Thymus (tissue), 11 donors: ENCODE measurements around the gene CD9. TPM values are rescaled to one million over a fixed set of nuclear protein-coding genes. Genes with fewer than 3 reads are reported as not detected.

ENCODE experiments used
- DNase-seq, 9 donors: peaks; one replicate each; pipeline ENCODE4 v3.0.0-alpha.2; 2013; ENCODE audit warnings: low spot score in 9 of 9, low read depth in 6 of 9, missing footprints in 1 of 9
- H3K27ac ChIP-seq, 2 donors: one replicate each; pipeline ENCODE4 v1.5.1; 2013; ENCODE audit warnings: control low read depth in 1 of 2, low read depth in 1 of 2, low read length in 1 of 2, mild to moderate bottlenecking in 1 of 2, moderate library complexity in 1 of 2
- H3K27me3 ChIP-seq, 2 donors: one replicate each; pipeline ENCODE4 v1.5.1; 2013; ENCODE audit warnings: low read length in 1 of 2; ENCODE audit not compliant: control insufficient read depth in 2 of 2, insufficient read depth in 1 of 2
- H3K36me3 ChIP-seq, 2 donors: one replicate each; pipeline ENCODE4 v1.5.1; 2013; ENCODE audit warnings: low read length in 1 of 2, mild to moderate bottlenecking in 1 of 2, moderate library complexity in 1 of 2; ENCODE audit not compliant: control insufficient read depth in 2 of 2, insufficient read depth in 2 of 2
- H3K4me1 ChIP-seq, 2 donors: one replicate each; pipeline ENCODE4 v1.5.1; 2013; ENCODE audit warnings: low read length in 2 of 2; ENCODE audit not compliant: control insufficient read depth in 2 of 2, insufficient read depth in 2 of 2
- H3K4me3 ChIP-seq, 2 donors: one replicate each; pipeline ENCODE4 v1.5.1; 2013; ENCODE audit warnings: low read length in 2 of 2, control low read depth in 1 of 2, mild to moderate bottlenecking in 1 of 2
- H3K9me3 ChIP-seq, 2 donors: one replicate each; pipeline ENCODE4 v1.5.1; 2013; ENCODE audit warnings: low read length in 1 of 2, mild to moderate bottlenecking in 1 of 2; ENCODE audit not compliant: control insufficient read depth in 2 of 2, insufficient read depth in 1 of 2
- WGBS: extraction: QIAGEN DNeasy Blood & Tissue Kit; methylation state at CpG from one replicate; pipeline ENCODE4 v1.1.7; 2013; 5-methylcytosine and 5-hydroxymethylcytosine counted together
- polyA plus RNA-seq: library from polyadenylated mRNA; stranded (reverse); fragments of 200-250 nt; gene quantifications from one replicate; pipeline ENCODE4 v1.2.3, GENCODE V29; 2013
- total RNA-seq: library from RNA; stranded (reverse); fragments of 120-200 nt; gene quantifications from one replicate; pipeline ENCODE4 v1.2.4, GENCODE V29; 2013
- donor health status: healthy.

CD9 gene
- total and polyA plus RNA-seq, 2 donors = 50.0 to 198 TPM

DNA sequence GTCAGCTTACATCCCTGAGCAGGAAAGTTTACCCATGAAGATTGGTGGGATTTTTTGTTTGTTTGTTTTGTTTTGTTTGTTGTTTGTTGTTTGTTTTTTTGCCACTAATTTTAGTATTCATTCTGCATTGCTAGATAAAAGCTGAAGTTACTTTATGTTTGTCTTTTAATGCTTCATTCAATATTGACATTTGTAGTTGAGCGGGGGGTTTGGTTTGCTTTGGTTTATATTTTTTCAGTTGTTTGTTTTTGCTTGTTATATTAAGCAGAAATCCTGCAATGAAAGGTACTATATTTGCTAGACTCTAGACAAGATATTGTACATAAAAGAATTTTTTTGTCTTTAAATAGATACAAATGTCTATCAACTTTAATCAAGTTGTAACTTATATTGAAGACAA lies 37.6 kb downstream of the CD9 start:
- Histone ChIP-seq H3K27ac (no peak overlapping the region), H3K27me3 (no peaks in the 10 kb centered on the region), H3K9me3 (no peaks in the 10 kb centered on the region), H3K4me1 (peaks cover 0 to 18% of the 10 kb centered on the region in 2 donors), H3K36me3 (peaks cover 0 to 3% of the 10 kb centered on the region in 2 donors), H3K4me3 (no peak overlapping the region)
- DNase-seq = no peak
- 99% methylated on average over 1 of the region's 1 CpG for WGBS

DNA sequence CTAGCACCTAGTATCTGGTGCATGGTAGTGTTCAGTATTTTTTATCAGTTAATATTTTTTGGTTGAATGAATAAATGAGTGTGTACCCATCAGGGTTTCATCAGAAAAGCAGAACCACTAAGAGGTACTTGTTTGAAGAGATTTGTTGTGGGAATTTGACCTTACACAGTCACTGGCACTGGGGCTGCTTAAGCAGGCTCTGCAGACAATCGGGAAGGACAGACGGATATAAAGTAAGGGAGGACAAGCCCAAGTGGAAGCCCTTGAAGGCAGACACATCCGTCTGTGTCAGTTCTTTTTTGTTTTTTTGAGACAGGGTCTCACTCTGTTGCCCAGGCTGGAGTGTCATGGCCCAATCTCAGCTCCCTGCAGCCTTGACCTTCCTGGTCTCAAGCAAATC lies 38.7 kb downstream of the CD9 start:
- Histone ChIP-seq H3K27ac (no peak overlapping the region), H3K9me3 (no peaks in the 10 kb centered on the region), H3K4me3 (no peak overlapping the region), H3K36me3 (peaks cover 0 to 3% of the 10 kb centered on the region in 2 donors), H3K27me3 (no peaks in the 10 kb centered on the region), H3K4me1 (peaks cover 0 to 9% of the 10 kb centered on the region in 2 donors)
- WGBS = 98% methylated on average over 3 of the region's 3 CpGs
- no peak for DNase-seq

DNA sequence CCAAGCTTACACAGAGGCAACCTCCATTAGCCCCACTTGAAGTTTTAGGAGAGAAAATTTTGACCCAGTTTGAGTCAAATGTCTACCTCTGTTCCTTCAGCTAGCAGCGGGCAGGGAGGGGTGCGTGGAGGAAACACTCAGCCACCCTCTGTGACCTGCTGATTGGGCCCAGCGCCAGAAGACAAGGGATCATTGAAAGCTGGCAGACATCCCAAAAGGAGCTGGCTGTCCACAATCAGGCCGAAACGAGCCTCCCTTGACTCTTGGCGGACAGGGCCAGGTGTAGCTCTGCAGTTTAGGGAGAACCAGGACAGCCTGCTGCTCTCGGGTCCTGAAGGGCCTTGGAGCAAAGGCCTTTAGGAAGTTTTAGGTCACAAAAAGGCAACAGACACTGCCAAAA lies 41.3 kb downstream of the CD9 start:
- no peak for DNase-seq
- Histone ChIP-seq H3K27ac (no peak overlapping the region), H3K27me3 (no peaks in the 10 kb centered on the region), H3K4me1 (no peaks in the 10 kb centered on the region), H3K9me3 (no peaks in the 10 kb centered on the region), H3K36me3 (peaks cover 0 to 3% of the 10 kb centered on the region in 2 donors), H3K4me3 (no peak overlapping the region)
- WGBS = 75% methylated on average over 7 of the region's 7 CpGs

DNA sequence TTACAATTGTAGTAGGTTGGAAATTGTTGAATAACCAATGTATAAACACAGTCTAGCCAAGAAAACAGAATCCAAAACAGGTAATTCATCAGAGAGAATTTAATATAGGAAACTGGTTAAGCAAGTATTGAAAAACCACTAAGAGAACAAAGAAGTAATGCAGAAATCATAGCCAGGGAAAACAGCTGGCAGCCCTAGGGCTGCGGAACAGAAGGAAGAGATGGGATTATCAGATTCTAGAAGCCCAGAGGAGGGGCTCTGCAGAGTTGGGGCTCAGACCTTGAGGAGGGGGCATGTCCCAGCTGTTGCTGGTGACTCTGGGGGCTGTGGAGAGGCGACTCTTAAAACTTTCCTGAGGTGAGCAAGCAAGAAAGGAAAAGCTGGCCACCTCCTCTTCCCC lies 49.4 kb downstream of the CD9 start:
- H3K4me3 ChIP-seq = no peak overlapping the region
- 86% methylated on average over 2 of the region's 2 CpGs for WGBS
- no peaks in the 10 kb centered on the region for H3K4me1 ChIP-seq
- H3K36me3 ChIP-seq = no peaks in the 10 kb centered on the region
- H3K27me3 ChIP-seq = peaks cover 3 to 6% of the 10 kb centered on the region in 2 donors
- no peak overlapping the region for H3K27ac ChIP-seq
- H3K9me3 ChIP-seq = no peaks in the 10 kb centered on the region
- DNase-seq = no peak

DNA sequence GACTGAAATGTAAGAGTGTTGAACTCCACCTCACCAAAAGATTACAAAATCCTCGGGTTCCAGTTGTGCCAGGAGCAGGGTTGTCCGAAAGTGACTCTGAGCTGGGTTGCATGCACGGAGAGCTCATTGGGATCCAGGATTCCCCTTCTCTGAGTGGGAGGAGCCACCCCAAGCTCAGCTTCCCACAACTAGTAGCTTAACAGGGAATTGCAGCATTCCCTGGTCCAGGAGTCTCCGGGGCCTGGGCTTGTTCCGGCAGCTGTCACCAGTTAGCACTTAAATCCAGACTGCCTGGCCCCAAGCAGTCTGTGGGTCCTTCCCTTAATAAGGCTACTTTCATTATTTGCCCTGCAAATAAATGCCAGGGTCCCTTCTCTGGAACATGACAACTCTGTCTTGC lies 50.1 kb downstream of the CD9 start:
- Histone ChIP-seq H3K36me3 (no peaks in the 10 kb centered on the region), H3K4me1 (no peaks in the 10 kb centered on the region), H3K9me3 (no peaks in the 10 kb centered on the region), H3K27ac (no peak overlapping the region), H3K27me3 (peaks cover 3 to 6% of the 10 kb centered on the region in 2 donors), H3K4me3 (no peak overlapping the region)
- 91% methylated on average over 5 of the region's 5 CpGs for WGBS
- no peak for DNase-seq

DNA sequence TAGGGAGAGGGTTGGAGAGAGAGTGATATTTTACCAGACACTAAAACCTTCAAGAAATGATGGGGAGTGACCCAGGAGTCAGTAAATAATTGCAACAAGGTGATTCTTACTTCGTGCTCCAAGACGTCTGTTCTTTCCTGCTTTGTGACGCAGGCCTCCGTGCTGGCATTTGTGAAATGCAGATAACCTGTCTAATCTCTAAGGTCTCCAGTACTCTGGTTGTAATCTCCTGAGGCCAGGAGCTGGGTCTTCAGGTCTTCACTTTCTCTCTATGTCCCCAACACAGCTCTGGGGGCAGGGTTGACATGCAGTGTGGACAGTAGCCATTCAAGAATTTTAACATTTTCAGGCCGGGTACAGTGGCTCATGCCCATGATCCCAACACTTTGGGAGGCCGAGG lies 53.1 kb downstream of the CD9 start:
- peaks cover 3 to 6% of the 10 kb centered on the region in 2 donors for H3K27me3 ChIP-seq
- WGBS = 98% methylated on average over 6 of the region's 6 CpGs
- H3K27ac ChIP-seq = no peak overlapping the region
- H3K36me3 ChIP-seq = no peaks in the 10 kb centered on the region
- H3K4me1 ChIP-seq = no peaks in the 10 kb centered on the region
- DNase-seq = no peak
- peaks cover 0 to 2% of the 10 kb centered on the region in 2 donors for H3K9me3 ChIP-seq
- no peak overlapping the region for H3K4me3 ChIP-seq

DNA sequence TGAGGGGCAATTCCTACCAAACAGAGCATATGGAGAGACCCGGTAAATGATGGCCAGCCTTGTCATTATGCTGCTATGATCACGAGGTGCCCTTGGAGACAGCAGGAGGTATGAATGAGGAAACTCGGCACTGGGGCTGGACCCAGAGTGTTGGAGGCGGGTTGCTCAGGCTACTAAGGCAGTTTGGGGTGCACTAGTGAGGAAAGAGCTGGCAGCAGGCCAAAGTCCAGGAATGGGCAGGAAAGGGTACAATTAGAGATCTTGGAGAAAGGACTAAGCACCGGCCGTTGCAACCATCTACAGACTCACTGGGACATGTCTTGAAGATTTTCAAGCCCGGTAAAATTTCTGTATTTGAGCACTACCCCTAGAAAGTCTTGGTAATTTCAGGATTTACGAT lies 54.3 kb downstream of the CD9 start:
- 91% methylated on average over 8 of the region's 8 CpGs for WGBS
- no peak for DNase-seq
- Histone ChIP-seq H3K36me3 (no peaks in the 10 kb centered on the region), H3K27me3 (peaks cover 3 to 6% of the 10 kb centered on the region in 2 donors), H3K4me3 (no peak overlapping the region), H3K9me3 (peaks cover 0 to 2% of the 10 kb centered on the region in 2 donors), H3K4me1 (no peaks in the 10 kb centered on the region), H3K27ac (no peak overlapping the region)

DNA sequence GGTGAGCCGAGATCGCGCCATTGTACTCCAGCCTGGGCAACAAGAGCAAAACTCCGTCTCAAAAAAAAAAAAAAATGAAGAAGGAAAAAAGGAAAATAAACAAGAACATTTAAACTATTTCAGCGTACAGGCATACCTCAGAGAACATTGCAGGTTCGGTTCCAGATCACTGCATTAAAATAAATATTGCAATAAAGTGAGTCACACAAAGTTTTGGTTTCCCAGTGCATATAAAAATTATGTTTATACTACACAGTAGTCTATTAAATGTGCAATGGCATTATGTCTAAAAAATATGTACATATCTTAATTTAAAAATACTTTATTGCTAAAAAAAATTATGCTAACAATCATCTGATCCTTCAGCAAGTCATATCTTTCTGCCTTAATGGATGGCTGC lies 56.8 kb downstream of the CD9 start:
- no peak for DNase-seq
- Histone ChIP-seq H3K27ac (no peak overlapping the region), H3K36me3 (no peaks in the 10 kb centered on the region), H3K27me3 (no peaks in the 10 kb centered on the region), H3K9me3 (peaks cover 0 to 2% of the 10 kb centered on the region in 2 donors), H3K4me3 (no peak overlapping the region), H3K4me1 (peaks cover 3% of the 10 kb centered on the region in 2 donors)
- WGBS = 96% methylated on average over 6 of the region's 6 CpGs

DNA sequence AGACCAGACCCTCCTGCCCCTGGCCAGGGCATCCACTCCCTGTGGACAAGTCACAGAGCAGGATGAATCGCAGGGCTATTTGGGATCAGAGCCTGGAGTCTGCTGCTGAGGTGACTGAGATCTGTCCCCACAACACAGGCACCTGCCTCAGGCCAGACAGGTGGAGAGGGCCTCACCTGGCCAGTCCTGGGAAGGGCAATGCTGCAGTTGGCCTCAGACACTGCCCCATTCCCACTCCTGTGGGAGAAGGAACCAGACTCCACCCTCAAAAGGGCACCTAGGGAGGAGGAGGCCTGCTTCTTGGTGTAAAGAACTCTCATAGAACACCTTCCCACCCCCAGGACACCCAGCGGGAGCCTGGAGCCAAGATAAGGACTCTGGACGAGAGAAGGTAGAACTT lies 62.0 kb downstream of the CD9 start:
- 81% methylated on average over 3 of the region's 3 CpGs for WGBS
- DNase-seq = no peak
- no peaks in the 10 kb centered on the region for H3K27me3 ChIP-seq

DNA sequence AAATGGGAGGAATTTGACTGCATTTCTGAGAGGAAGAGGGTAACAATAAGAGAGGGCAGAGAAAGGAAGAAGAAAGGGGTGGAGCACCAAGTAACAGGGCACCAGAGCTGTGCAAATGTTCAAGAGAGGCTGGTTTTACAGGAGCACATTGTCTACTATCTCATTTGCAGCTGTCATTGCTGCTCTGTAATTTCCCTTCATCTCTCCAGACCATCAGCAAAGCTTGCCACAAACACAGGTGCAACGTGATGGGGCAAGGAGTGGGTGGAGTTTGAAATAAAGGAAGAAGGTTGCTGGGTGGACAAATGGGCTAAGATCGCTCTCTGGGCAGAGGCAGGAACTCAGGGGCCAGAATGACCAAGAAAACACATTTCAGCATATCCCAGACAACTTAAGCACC lies 62.4 kb downstream of the CD9 start:
- Histone ChIP-seq H3K27me3 (no peaks in the 10 kb centered on the region), H3K4me1 (peaks cover 16 to 27% of the 10 kb centered on the region in 2 donors), H3K9me3 (peaks cover 0 to 2% of the 10 kb centered on the region in 2 donors), H3K27ac (peak overlapping the region in 1 of 2 donors; percentile 79), H3K4me3 (no peak overlapping the region), H3K36me3 (no peaks in the 10 kb centered on the region)
- peak in 3 of 9 donors; percentile 23 to 71 (median 32) for DNase-seq
- WGBS = 39% methylated on average over 2 of the region's 2 CpGs

More for the DNA sequence above, 62.0 kb downstream of the CD9 start:
- Histone ChIP-seq H3K36me3 (no peaks in the 10 kb centered on the region), H3K9me3 (peaks cover 0 to 2% of the 10 kb centered on the region in 2 donors), H3K4me3 (no peak overlapping the region), H3K27ac (peak overlapping the region; percentile 74 to 79), H3K4me1 (peaks cover 16 to 27% of the 10 kb centered on the region in 2 donors)
